Measurements from ENCODE around the gene RFLNA. TPM values are rescaled to one million over a fixed set of nuclear protein-coding genes. Genes with fewer than 3 reads are reported as not detected.

The RFLNA gene
- total RNA-seq, 4 donors from 2014 or later, result 0.72 to 1.6 (median 0.82) TPM

DNA sequence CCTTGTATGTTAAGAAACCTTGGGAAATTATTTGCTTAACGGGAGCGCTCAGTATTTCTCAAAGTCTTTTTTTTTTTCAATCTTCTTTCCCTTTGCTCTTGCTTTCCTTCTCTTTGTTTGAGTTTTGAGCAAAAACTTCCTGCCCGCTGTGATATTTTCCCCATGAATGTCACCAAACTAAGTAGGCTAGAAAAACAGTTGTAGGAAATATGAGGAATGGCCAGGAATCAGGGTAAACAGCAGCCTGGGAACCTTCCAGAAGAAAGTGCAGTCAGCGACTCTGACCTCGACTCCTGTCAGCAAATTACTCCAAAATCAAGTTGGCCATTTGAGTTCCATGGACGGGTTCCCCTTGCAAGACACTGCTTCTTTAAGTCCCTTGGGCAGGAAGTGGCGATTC is 11.6 kb upstream of the RFLNA start:
- 66 to 76% methylated on average over 7 of the region's 7 CpGs for WGBS, 2 donors
- intact Hi-C loops (cut with DNase I; ENCODE audit: low total_unique reads), result no loop called here
- no peak overlapping the region for H3K4me3 ChIP-seq (ENCODE audit: low read depth, poor library complexity, severe bottlenecking)
- no peak for DNase-seq (ENCODE audit: low spot score in 2 of 2)
- TF ChIP-seq POLR2A (IDR thresholded peaks at IDR 0.05), result no peak
- TF ChIP-seq, protein P1, sequence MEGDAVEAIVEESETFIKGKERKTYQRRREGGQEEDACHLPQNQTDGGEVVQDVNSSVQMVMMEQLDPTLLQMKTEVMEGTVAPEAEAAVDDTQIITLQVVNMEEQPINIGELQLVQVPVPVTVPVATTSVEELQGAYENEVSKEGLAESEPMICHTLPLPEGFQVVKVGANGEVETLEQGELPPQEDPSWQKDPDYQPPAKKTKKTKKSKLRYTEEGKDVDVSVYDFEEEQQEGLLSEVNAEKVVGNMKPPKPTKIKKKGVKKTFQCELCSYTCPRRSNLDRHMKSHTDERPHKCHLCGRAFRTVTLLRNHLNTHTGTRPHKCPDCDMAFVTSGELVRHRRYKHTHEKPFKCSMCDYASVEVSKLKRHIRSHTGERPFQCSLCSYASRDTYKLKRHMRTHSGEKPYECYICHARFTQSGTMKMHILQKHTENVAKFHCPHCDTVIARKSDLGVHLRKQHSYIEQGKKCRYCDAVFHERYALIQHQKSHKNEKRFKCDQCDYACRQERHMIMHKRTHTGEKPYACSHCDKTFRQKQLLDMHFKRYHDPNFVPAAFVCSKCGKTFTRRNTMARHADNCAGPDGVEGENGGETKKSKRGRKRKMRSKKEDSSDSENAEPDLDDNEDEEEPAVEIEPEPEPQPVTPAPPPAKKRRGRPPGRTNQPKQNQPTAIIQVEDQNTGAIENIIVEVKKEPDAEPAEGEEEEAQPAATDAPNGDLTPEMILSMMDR (IDR thresholded peaks at IDR 0.05), result no peak

DNA sequence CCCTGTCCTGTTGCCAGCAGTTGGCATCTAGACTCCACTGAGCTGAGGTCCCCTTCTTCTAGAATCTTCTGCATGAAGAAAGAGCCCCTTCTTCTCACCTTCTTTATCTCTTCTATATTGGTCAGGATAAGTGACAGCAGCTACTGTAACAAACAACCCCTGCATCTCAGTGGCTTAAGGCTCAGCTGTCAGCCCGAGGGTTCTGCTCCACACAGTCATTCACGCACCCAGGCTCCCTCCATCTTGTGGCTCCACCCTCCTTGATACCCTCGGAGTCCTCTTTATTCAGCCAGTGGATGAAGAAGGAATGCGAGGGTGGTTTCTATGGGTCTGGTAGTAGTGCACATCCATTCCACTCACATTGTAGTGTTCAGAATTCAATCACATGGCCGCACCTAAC is 10.5 kb upstream of the RFLNA start:
- DNase-seq (ENCODE audit: low spot score in 2 of 2), result no peak
- intact Hi-C loops (cut with DNase I; ENCODE audit: low total_unique reads), result no loop called here
- no peak overlapping the region for H3K4me3 ChIP-seq (ENCODE audit: low read depth, poor library complexity, severe bottlenecking)
- 89 to 93% methylated on average over 5 of the region's 5 CpGs for WGBS, 2 donors
- TF ChIP-seq, protein P1 (IDR thresholded peaks at IDR 0.05), result no peak
- TF ChIP-seq POLR2A (IDR thresholded peaks at IDR 0.05), result no peak

DNA sequence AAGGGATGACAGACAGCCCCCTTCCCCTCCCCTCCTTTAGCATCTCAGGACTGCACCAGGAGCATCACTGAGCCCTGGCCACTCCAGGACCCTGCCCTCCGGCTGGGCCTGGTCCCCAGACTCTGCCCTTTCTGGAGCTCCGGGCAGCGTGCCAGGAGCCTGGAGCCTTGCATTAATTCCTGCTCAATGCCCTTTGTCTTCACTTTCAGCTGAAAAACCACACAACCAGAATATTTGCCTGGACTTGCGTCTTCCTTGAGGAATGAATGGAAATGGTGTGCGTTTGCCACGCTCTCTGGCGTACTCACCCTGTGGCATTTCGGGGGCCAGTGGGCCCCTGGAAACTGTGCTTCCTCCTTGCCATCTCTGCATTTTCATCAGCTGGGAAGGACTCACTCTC is 8.5 kb upstream of the RFLNA start:
- DNase-seq (ENCODE audit: low spot score in 2 of 2), result no peak
- no peak overlapping the region for H3K4me3 ChIP-seq (ENCODE audit: low read depth, poor library complexity, severe bottlenecking)
- WGBS, 2 donors, result 44 to 59% methylated on average over 8 of the region's 8 CpGs
- no peak for TF ChIP-seq POLR2A (IDR thresholded peaks at IDR 0.05)
- TF ChIP-seq, protein P1 (IDR thresholded peaks at IDR 0.05), result no peak
- intact Hi-C loops (cut with DNase I; ENCODE audit: low total_unique reads), result no loop called here

DNA sequence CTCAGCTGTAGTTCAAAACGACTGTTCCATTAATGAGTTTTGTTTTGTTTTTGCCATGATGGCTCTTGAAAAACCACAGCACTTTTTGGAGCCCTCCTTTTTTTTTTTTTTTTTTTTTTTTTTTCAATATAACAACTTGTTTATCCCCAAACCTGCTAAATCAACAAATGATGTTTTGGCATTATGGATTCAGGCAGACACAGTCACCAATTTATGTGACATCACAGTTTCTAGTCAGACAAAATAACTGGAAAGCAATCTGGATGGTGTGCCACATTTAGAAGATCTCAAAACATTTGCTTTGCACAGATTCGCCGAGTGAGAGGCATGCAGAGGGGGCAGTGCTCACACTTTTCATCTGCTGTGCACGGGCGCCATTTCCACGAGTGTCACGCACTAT is 7.9 kb upstream of the RFLNA start:
- DNase-seq (ENCODE audit: low spot score in 2 of 2), result no peak
- 67 to 76% methylated on average over 7 of the region's 7 CpGs for WGBS, 2 donors

DNA sequence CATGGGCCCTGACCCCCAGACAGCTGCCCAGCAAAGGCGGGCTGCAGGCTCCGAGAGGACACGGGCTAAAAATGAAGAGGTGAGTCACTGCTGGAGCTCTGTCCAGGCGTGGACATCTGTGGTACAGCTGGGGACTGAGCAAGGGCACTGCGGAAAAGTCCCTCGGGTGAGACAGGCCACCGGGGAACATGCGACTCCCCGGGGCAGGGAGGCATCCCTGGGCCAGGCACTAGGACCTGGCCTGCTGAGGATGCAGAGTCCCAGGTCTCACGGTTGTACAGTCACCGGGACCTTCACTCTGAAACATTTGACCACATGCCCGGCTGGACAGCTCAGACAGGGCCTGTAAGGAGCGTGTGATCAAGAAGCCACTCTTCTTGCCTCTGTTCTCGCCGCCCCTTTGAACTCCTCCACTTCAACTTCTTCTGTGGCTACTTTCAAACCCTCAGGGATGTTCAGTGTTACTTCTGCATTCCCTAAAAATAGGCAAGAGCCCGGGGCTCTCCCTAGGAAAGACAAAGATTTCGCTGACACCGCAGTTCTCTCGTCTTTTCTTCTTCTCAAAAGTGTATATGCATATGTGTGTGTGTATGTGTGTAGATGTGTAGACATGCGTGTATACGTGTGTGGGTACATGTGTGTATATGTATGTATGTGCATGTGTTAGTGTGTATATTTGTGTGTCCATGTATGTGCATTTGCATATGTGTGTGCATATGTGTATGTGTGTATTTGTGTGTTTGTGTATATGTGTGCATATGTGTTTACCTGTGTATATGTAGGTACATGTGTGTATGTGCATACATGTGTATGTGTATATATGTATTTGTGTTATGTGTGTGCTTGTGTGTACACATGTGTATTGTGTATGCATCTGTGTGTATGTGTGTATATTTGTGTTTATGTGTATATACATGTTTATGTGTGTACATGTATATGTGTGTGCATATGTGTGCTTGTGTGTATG is 5.0 kb upstream of the RFLNA start:
- intact Hi-C loops (cut with DNase I; ENCODE audit: low total_unique reads), result no loop called here
- DNase-seq (ENCODE audit: low spot score in 2 of 2), result no peak
- no peak for TF ChIP-seq POLR2A (IDR thresholded peaks at IDR 0.05)
- TF ChIP-seq, protein P1 (IDR thresholded peaks at IDR 0.05), result no peak
- WGBS, 2 donors, result 63 to 74% methylated on average over 21 of the region's 21 CpGs
- no peak overlapping the region for H3K4me3 ChIP-seq (ENCODE audit: low read depth, poor library complexity, severe bottlenecking)

More for the DNA sequence above, 7.9 kb upstream of the RFLNA start:
- H3K4me3 ChIP-seq (ENCODE audit: low read depth, poor library complexity, severe bottlenecking), result no peak overlapping the region
- no peak for TF ChIP-seq POLR2A (IDR thresholded peaks at IDR 0.05)
- TF ChIP-seq, protein P1 (IDR thresholded peaks at IDR 0.05), result no peak
- intact Hi-C loops (cut with DNase I; ENCODE audit: low total_unique reads), result no loop called here

Data from lower leg skin (tissue), 4 donors.